Osteoblast (primary cell): Measurements from ENCODE around the gene ASTL. TPM values are rescaled to one million over a fixed set of nuclear protein-coding genes. Genes with fewer than 3 reads are reported as not detected.

Source experiments
- DNase-seq: peaks from one replicate; pipeline ENCODE4 v3.0.0; 2011; ENCODE audit warnings: low spot score, mixed read lengths; ENCODE audit not compliant: insufficient read length; ENCODE audit errors: missing footprints
- H2AFZ ChIP-seq: 2 replicates; pipeline ENCODE4 v1.6.0; 2011; ENCODE audit warnings: mild to moderate bottlenecking, low read length
- H3K27ac ChIP-seq: 2 replicates; pipeline ENCODE4 v1.5.1; 2011; ENCODE audit warnings: mild to moderate bottlenecking, low read depth, low read length, moderate library complexity
- H3K27me3 ChIP-seq: 2 replicates; pipeline ENCODE4 v1.6.0; 2012; ENCODE audit warnings: mild to moderate bottlenecking, control low read depth, inconsistent platforms, low read length, moderate library complexity; ENCODE audit not compliant: insufficient read depth
- H3K36me3 ChIP-seq: 2 replicates; pipeline ENCODE4 v1.5.1; 2011; ENCODE audit warnings: mild to moderate bottlenecking, low read length, control low read depth, moderate library complexity; ENCODE audit not compliant: insufficient read depth
- H3K4me1 ChIP-seq: 2 replicates; pipeline ENCODE4 v1.5.1; 2011; ENCODE audit warnings: mild to moderate bottlenecking, low read length, control low read depth, moderate library complexity; ENCODE audit not compliant: insufficient read depth
- H3K4me2 ChIP-seq: 2 replicates; pipeline ENCODE4 v1.6.0; 2011; ENCODE audit warnings: mild to moderate bottlenecking, low read length; ENCODE audit not compliant: insufficient read depth
- H3K4me3 ChIP-seq: fragments of 200-600 bp; sonication (generic); 3 replicates; pipeline ENCODE4 v1.5.1; 2012; ENCODE audit warnings: mild to moderate bottlenecking, low read length, inconsistent platforms; ENCODE audit not compliant: insufficient read depth
- H3K79me2 ChIP-seq: 2 replicates; pipeline ENCODE4 v1.6.0; 2012; ENCODE audit warnings: mild to moderate bottlenecking, low read length, control low read depth, inconsistent platforms; ENCODE audit not compliant: insufficient read depth
- H3K9me3 ChIP-seq: 2 replicates; pipeline ENCODE4 v1.5.1; 2011; ENCODE audit warnings: low read depth, low read length, control low read depth
- H4K20me1 ChIP-seq: 2 replicates; pipeline ENCODE4 v1.6.0; 2012; ENCODE audit warnings: mild to moderate bottlenecking, low read length, control low read depth; ENCODE audit not compliant: insufficient read depth
- CTCF ChIP-seq: IDR thresholded peaks from 2 replicates; pipeline ENCODE4 v1.5.1; 2011; ENCODE audit warnings: mild to moderate bottlenecking, low read depth, low read length, moderate library complexity; ENCODE audit errors: extremely low read depth
- total RNA-seq: library from RNA; depleted of rRNA; stranded (reverse); fragments of >200 nt; gene quantifications from 2 replicates; pipeline ENCODE4 v1.2.3, GENCODE V29; 2012

The ASTL gene
- total RNA-seq, 1 donor = not detected

- DNase-seq = peak; percentile 65
- no peaks in the 10 kb centered on the region for H3K9me3 ChIP-seq
- H3K36me3 ChIP-seq = no peaks in the 10 kb centered on the region
- peaks cover 2% of the 10 kb centered on the region for H3K27me3 ChIP-seq
- H3K4me1 ChIP-seq = no peaks in the 10 kb centered on the region
- H3K27ac ChIP-seq = no peak overlapping the region
- no peak overlapping the region for H3K4me2 ChIP-seq
- TF ChIP-seq CTCF = no peak
- no peak overlapping the region for H3K4me3 ChIP-seq
- no peaks in the 10 kb centered on the region for H3K79me2 ChIP-seq
- H2AFZ ChIP-seq = no peak overlapping the region
- H4K20me1 ChIP-seq = no peaks in the 10 kb centered on the region
Observed at GRCh38 chr2:96159084-96159830, 21.0 kb upstream of the ASTL start.

- Histone ChIP-seq H3K27ac (no peak overlapping the region), H4K20me1 (no peaks in the 10 kb centered on the region), H3K4me3 (no peak overlapping the region), H3K9me3 (no peaks in the 10 kb centered on the region), H3K4me2 (no peak overlapping the region), H3K79me2 (no peaks in the 10 kb centered on the region), H2AFZ (no peak overlapping the region), H3K4me1 (no peaks in the 10 kb centered on the region), H3K36me3 (no peaks in the 10 kb centered on the region), H3K27me3 (peaks cover 2% of the 10 kb centered on the region)
- TF ChIP-seq CTCF = no peak
- DNase-seq = peak; percentile 9
Observed at GRCh38 chr2:96158554-96158940, 20.2 kb upstream of the ASTL start.

- peak; percentile 79 for DNase-seq
- H2AFZ ChIP-seq = no peak overlapping the region
- H3K4me1 ChIP-seq = no peaks in the 10 kb centered on the region
- no peak overlapping the region for H3K27ac ChIP-seq
- no peaks in the 10 kb centered on the region for H3K36me3 ChIP-seq
- H3K4me3 ChIP-seq = no peak overlapping the region
- H3K9me3 ChIP-seq = no peaks in the 10 kb centered on the region
- no peak for TF ChIP-seq CTCF
- no peaks in the 10 kb centered on the region for H4K20me1 ChIP-seq
- H3K4me2 ChIP-seq = no peak overlapping the region
- H3K27me3 ChIP-seq = peaks cover 2% of the 10 kb centered on the region
- no peaks in the 10 kb centered on the region for H3K79me2 ChIP-seq
Observed at GRCh38 chr2:96157649-96158553, 19.6 kb upstream of the ASTL start.
